OCI-M2 (cell line): ENCODE data around the gene SPINT2.

Experiments
- DNase-seq: peaks from one replicate; lab custom pipeline; 2025; ENCODE audit not compliant: unreplicated experiment; lab: John Stamatoyannopoulos, UW

The SPINT2 gene

DNA sequence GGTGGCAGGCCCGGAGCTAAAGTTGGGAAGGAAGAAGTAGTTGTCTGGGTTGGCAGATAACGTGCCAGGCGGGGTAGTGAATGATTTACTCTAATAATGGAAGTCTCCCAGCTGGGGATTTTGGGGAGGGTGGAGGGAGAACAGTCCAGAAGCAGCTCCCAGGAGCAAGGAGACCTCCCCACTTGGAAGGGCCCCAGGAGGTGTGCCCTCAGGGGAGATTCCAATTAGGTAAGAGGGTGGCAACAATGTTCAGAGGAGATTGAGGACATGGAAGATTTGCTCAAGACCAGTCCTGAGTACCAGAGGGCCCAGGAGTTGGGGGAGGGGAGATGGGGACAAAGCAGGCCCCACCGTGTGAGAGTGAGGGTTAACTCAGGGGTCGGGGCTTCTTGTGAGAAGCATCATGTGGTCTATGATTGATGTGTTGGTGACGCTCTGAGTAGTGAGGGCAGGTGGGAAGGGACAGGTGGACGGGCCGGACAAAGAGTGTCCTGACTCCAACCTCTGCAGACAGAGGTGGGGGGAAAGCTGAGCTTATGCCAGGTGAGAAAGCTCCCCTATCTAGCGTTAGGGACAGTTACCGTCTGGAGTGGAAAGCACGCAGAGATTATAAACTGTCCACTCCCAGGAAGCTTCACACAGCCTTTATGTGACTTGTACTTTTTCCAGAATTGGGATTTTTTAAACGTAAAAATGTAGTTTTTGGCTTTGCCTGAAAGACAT is 3.5 kb downstream of the SPINT2 start:
- DNase-seq = no peak

DNA sequence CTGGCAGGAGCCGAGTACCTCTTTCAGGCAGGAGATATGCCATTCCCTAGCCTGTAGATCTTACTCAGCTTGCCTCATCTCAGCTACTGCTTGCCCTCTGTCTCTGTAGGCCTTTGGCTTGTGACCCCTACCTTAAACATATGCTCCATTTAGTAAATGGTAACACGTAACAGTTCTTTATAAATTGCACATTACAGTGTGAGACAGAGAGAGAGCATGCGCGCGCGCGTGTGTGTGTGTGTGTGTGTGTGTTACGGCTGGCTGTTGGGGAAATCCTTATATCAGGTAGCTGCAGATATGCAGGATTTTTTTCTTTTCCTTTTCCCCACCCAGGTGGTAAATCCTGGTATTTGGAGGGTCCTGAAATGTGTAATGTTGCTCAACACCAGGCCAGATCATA is 4.2 kb downstream of the SPINT2 start:
- DNase-seq = no peak

DNA sequence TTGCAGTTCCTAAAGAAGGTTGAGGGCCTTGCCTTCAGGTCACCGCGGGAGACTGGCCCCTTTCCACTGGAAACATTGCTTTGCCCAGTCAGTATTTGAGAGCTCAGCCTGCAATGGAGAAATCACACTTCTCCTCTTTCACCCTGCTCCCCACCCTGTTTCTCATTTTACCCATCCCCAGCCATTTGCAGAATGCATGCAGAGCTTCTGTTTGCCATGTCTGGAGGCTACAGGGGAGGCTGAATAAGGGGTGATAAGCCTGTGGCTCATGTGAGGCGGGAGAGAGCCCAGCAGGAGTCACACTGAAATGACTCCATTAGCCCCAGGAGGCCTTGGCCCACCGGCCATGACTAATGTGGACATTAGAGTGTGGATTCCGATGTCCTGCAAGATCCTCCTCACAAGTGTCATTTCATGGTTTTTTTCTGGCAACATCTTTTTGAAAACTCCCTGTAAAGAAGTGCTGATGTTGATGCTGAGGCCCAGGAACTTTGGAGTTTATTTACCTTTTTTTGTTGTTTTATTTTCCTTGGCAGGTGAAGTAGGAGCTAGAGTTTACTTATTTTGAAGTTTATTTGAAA is 6.3 kb downstream of the SPINT2 start:
- DNase-seq = peak; percentile 95

DNA sequence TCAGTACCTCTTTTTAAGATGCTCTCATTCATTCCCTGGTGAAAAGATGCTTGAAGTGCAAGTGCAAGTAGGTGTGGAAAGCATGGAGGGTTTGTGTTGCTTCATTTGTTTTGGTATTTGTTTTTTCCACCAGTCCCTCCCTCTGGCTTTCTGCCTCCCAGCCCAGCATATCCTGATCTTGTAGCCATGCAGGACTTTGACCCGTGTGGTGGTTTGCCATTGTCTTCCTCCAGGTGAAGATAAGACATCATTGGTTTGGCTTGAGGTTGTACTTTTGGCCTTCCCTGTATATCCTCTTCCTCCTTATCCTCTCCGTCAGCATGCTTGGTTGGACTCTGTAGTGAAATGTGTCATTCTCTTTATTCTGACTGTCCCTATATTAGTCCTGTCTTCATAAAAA is 9.1 kb downstream of the SPINT2 start:
- no peak for DNase-seq

DNA sequence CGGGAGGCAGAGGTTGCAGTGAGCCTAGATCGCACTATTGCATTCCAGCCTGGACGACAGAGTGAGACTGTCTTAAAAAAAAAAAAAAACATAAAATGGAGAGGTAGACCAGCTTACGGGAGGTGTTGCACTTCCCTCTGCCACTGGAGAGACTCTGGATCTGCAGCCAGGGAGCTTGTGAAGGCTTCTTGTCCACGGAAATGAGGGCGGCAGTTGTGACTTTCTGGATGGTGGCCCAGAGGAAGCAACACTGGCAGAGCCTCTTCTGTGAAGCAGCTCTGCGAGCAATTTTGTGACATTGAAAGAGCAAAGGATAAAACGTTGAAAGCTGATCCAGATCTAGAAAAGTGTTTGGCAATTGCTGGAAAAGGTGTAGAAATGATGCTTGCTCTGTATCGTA is 10.4 kb downstream of the SPINT2 start:
- no peak for DNase-seq

DNA sequence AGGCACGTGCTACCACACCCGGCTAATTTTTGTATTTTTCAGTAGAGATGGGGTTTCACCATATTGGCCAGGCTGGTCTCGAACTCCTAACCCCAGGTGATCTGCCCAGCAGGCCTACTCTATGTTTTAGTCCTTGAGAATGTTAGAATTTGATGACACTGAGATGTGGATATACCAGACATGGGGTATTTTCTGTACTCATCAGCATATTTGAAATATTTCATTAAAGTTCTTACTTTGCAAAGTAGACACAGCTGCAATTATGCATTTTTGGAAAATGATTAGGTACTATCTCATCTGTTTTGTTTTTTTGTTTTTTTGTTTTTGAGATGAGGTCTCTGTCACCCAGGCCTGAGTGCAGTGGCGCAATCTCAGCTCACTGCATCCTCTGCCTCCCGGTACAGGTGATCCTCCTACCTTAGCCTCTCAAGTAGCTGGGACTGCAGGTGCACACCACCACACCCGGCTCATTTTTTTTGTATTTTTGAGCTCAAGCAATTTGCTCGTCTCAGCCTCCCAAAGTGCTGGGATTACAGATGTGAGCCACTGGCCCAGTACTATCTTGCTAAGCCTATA is 12.7 kb downstream of the SPINT2 start:
- no peak for DNase-seq

DNA sequence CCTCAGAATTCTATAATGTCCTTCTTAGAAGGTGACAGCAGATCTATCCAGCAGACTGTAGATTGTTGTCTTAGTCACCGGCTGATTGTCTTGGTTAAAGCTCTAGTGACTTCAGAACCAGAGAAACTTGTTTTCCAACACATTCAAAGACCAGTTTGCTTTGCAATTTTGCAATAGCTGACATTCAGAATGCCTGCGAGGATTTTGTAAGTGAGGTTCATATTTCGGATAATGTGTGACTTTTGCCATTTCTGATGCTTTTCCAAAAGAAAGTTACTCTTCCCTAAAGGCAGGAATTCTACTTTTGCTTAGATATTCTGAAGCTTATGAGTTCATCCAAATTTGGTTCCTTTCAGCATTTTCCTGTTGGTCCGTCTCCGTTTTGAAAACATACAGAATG is 13.2 kb downstream of the SPINT2 start:
- no peak for DNase-seq

DNA sequence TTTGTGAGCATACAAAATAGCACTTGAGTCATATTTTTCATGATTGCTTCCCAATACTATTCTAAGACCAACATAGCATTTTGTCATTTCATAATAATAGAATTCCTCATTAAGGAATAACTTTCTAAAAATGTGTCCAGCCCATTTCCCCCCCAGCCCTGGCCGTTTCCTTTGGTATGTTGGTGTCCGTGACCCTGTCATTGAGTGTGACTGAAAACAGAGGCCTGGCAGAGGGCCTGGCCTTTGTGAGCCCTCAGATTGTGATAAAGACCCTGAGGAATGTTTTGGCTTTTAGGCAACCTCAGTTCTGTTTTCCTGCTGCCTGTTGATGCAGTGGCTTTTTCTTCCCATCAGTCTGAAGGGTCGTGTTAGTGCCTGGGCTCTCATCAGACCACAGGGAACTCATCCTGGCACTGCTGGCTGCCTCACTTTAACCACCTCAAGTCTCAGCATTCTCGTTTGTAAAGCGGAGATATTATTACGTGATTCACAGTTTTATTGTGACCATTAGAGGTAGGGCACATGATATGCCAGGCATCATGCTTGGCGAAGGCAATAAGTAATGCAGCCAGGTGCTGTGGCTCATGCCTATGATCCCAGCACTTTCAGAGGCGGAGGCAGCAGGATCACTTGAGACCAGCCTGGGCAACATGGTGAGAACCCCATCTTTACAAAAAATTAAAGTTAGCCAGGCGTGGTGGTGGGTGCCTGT is 13.8 kb downstream of the SPINT2 start:
- DNase-seq = no peak

DNA sequence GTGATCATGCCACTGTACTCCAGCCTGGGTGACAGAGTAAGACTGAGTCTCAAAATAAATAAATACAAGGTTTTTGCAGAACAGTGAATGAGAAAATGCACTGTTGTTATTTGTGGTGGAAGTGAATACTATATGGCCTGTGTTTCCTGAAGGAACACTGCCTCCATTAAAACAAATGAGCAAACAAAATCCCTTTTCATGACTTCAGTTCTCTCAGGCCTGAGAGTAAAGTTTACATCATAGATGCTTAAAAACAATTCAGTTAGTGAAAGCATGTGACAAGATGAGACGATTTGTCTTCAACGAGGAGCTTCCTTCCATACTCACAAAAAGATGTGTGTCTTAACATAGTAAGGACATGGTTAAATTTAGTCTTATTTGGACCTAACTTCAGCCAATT is 14.4 kb downstream of the SPINT2 start:
- DNase-seq = no peak

DNA sequence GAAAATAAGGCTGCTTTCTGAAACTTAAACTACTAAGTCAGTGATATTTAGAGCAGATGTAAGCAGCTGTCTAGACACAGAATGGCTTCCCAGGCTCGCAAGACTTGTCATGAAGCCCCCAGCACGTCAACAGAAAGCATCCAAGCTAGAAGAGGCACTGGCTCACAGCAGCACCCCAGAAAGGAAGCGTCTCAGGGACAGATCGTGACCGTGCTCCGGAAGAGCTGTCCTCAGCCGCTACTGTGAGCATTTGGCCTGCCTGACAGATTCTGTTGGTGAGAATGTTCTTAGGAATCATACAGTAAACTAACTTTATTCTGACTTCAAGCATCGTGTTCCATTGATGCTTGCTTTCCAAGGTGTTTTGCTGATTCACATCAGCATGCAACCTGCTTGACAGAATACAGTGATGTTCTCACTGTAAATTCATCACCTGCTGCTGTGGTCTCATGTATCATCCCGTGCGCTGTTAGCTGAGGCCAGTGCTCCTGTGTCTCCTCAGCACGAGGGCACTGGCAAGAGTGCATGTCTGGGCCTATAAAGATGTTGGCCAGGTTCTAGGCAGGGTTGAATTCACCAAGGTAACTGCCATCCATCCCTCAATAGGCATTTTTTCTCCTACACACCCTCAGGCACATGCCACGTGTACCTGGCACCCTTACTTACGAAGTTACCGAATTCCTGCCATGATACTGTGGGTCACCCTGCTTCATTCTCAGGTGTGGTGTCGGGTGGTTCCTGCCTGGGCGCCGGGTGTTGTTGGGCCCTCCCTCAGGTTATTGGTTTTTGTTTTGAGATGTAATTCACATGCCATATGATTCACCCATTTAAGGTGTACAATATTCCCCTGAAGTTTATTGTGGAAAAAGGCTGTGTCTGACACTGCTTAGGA is 15.9 kb downstream of the SPINT2 start:
- DNase-seq = no peak

DNA sequence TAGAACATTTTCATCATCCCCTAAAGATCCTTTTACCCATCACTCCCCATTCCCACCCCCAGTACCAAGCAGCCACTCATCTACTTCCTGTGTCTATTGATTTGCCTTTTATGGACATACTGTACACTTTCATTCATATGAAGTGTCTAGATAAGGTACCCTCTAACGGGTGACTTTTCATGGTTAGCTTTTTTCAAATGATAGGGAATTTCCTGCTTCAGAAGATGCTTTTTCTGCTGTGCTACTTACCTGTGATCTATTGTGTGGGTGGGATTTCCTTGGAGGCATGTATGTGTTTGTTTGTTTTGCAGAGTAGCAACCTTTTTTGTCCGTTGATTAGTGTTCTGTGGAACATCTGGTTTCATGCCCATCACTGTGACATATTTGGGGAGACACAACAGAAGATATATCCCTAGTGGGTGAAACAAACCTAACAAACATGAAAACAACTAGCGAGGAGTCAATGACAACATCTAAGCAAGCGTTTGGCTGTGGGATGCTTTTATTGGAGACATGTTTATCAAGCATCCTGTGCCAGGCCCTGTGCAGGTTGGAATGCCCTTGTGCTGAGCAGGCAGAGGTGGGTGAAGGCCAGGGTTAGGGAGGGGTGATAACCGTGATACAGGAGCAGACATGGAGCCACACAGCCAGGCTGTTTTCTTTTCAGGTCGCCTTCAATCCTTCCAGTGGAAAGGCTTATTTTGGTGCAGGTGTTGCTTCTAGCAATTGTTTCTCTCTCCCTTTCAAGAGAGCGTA is 17.6 kb downstream of the SPINT2 start:
- peak; percentile 88 for DNase-seq

DNA sequence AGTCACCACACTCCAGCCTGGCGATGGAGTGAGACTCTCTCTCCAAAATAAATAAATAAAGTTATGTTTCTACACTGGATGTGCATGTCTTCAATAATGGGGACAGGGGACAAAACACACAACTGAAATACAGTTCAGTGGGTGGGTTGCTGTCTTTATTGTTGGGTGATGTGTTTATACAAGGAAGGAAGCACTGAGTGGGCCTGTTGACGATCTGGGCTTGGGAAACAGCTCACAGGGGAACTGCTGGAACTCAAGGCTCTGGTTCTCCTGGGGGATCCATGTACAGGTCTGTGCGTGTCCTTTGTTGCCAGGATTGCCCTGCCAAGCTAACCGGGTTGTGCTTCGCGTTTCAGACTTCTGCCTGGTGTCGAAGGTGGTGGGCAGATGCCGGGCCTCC is 18.9 kb downstream of the SPINT2 start:
- no peak for DNase-seq

DNA sequence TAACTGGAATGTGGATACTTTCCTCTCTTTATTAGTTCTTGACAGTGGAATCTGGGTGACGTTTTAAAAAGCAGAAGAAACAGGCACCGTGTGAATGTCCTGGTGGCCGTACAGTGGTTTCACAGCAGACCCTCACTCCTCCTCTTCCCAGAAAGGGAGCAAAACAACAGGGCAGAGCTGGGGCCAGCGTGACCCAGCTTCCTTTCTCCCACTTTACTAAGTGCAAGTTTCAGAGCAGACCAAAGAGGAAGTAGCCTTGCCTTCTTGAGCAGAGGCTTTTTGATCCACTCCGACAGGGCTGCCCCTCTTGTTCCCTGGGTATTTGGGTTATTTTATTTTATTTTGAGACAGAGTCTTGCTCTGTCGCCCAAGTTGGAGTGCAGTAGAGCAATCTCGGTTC is 20.0 kb downstream of the SPINT2 start:
- DNase-seq = no peak

DNA sequence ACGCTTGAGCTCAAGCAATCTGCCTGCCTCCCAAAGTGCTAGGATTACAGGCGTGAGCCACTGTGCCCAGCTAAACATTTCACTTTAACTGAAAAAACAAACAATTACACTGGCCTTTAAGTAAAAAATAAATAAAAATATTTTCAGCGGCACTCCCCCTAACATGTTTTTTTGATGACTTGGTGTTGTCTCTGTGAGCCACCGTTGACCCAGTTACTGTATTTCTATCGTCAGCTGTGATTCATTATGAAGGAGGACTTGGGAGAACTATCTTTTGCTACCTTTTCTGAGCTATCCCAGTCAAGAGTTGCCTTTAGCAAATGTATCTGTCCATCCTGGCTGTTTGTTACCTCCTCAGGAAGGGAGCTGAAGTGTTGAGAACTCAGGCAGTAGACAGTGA is 21.2 kb downstream of the SPINT2 start:
- no peak for DNase-seq

DNA sequence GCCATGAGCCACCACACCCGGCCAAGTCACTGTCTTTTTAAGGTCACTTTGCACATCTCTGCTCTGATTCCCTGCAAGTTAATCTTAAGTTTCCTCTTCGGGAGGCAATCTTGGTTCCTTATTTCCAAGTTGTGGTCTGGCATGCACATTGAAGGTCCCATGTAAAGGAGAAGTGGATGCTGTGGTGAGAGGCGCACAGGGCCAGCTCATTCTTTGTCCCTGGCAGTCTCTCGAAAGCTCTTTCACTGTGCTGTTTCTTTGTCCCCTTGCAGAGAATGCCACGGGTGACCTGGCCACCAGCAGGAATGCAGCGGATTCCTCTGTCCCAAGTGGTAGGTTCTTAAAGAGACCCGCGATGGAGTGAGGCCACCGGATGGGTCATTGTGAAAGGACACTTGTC is 23.2 kb downstream of the SPINT2 start:
- DNase-seq = no peak

DNA sequence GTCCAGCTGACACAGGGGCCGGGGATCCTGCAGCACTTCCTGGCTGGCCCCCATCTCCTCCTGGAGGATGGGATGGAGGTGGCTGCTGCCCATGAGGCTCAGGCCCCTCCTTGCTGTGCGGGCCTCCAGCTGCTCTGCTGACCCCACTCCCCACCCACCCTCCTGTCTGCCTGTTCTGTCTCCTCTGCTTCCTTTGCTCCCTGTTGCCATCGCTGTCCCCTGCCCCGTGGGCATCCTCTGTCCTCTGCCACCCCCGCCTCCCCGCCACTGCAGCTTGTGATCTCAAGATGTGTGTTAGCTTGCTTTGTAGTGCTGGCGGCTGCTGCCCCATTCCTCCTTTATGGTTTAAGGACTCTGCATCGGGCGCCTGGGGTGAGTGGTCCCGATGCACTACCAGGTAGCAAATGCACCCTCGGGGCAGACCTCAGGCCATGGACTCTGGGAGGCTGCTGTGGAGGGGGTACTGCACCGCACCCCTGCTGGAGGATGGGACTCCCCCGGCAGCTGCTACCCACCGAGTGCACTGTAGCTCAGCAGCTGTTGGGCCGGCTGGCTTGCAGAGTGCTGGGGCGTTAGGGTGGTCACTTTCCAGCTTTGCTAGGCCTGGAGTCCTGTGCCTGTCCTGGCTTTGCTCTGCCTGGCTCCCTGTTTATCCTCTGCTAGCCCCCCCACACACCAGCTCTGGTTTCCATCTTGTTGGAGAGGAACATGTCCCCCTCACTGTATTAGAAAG is 23.9 kb downstream of the SPINT2 start:
- no peak for DNase-seq

DNA sequence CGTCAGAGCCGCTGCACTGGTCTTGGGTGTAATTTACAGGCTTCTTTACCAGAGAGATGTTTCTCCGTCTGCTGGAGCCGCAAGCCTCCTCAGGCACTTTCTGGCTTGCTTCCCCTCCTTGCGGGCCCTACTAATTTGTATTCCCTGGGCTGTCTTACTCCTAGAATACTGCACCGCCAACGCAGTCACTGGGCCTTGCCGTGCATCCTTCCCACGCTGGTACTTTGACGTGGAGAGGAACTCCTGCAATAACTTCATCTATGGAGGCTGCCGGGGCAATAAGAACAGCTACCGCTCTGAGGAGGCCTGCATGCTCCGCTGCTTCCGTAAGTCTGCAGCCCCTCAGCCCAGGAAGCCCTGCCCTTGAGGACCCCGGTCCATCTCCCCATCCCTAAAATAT is 25.6 kb downstream of the SPINT2 start:
- DNase-seq = no peak

DNA sequence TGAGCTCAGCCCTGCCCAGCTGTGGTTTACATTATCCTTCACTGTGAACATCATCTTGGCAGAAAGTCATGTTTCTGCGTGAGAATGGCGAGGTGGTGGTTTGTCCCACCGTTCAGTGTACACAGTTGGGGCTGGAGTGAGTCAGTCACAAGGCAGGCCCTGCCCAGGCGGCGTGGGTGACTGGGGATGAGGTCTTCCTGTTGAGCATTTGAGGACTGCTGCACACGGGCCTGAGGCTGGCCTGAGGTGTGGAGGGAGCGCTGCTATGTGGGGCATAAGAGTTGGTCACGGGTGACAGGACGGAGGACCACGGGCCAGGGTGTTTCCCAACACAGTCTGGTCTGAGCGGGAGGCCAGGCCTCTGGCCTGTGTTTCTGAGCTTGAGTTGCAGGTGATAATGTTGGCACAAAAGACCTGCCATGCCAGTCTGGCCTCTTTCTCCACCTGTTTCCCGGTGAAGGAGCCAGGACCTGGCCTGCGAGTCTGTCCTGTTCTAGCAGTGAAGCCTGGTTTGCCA is 26.3 kb downstream of the SPINT2 start:
- DNase-seq = no peak

DNA sequence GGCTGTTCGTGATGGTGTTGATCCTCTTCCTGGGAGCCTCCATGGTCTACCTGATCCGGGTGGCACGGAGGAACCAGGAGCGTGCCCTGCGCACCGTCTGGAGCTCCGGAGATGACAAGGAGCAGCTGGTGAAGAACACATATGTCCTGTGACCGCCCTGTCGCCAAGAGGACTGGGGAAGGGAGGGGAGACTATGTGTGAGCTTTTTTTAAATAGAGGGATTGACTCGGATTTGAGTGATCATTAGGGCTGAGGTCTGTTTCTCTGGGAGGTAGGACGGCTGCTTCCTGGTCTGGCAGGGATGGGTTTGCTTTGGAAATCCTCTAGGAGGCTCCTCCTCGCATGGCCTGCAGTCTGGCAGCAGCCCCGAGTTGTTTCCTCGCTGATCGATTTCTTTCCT is 27.5 kb downstream of the SPINT2 start:
- no peak for DNase-seq

DNA sequence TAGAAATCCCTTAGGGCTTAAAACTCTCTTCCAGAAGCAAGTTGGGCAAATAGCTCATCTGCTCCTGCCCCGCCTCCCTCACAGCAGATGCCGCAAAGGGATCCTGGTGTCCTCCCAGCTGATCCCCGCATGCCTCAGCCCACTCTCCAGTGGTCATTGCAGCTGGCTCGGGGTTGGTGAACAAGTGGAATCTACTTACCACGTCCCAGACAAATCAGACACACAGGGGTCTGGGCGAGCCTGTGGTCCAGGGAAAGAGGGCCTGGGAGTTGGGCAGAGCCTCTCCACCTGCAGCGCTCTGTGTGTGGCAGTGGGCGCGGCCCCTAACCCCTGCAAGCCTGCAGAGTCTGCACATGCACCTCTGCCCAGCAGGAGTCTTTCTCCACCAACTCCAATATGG is 28.9 kb downstream of the SPINT2 start:
- DNase-seq = no peak
